ENCODE measurements around the gene TRIM10. TPM values are rescaled to one million over a fixed set of nuclear protein-coding genes. Genes with fewer than 3 reads are reported as not detected.

Gene TRIM10, protein sequence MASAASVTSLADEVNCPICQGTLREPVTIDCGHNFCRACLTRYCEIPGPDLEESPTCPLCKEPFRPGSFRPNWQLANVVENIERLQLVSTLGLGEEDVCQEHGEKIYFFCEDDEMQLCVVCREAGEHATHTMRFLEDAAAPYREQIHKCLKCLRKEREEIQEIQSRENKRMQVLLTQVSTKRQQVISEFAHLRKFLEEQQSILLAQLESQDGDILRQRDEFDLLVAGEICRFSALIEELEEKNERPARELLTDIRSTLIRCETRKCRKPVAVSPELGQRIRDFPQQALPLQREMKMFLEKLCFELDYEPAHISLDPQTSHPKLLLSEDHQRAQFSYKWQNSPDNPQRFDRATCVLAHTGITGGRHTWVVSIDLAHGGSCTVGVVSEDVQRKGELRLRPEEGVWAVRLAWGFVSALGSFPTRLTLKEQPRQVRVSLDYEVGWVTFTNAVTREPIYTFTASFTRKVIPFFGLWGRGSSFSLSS
- 0.86 TPM for polyA plus RNA-seq (ENCODE audit: insufficient read length)

DNA sequence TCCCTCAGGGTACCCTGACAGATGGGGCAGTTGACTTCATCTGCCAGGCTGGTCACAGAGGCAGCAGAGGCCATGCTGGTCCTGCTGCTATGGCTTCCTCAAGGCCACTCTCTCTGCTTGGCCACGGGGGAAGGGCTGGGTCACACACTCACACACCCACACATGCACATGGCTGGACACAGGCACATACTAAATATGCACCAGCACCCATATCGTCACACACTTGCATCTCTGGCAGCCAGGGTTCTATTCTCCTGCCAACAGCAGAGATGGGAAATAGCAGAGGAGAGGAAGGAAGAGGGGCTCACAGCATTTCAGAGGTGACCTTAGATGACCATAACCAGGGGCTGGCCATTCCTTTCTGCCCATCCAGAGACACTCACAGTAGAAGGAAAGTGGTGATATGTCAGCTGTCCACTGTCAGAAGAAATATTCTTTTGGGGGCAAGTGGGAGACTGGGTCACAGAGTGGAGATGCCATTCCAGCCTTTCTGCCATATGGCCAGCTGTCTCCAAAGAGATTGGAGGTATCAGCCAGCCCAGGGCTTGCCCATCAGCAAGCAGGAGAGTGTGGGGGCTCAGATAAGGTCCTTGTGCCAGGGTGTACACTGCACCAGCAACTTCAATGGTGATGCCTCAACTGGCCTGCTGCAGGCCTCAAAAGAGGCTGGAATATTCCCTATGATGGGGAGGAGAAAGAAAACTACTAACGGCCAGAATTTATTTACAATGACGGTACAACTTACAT lies at the start of gene TRIM10:
TRIM10 (minus strand) TSS at position 427 of the 747 bp plus-strand sequence; CDS start at position 74, 353 bp downstream.
- DNase-seq, result no peak

DNA sequence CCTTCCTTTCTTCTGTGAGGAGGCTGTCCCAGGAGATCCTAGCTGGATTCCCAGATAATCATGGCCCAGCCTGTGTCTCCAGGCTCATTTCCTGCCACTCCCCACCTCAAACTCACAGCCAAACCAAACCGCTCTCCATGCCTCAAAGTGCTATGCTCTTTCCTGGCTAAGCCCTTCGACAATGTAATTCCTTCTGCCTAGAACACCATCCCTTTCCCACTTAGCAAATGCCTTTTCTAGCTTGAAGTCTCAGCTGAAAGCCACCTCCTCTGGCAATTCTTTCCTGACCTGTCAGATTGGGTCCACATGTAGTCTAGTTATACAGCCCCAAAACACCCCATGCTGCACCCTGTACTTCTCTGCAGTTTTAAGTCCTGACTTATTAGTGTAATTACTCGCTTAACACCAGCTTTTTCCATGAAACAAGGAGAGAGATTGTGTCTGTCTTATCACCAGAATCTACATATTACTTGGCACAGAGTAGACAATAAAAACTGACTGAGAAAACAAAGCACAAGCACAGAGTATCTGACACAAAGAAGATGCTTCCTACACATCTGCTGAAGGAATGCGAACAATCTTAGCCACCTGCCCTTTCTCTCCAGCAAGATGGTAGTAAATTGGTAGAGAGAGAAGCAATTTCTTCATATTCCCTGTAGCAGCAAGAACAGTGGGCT lies 46.7 kb upstream of the TRIM10 start:
- no peak for DNase-seq

DNA sequence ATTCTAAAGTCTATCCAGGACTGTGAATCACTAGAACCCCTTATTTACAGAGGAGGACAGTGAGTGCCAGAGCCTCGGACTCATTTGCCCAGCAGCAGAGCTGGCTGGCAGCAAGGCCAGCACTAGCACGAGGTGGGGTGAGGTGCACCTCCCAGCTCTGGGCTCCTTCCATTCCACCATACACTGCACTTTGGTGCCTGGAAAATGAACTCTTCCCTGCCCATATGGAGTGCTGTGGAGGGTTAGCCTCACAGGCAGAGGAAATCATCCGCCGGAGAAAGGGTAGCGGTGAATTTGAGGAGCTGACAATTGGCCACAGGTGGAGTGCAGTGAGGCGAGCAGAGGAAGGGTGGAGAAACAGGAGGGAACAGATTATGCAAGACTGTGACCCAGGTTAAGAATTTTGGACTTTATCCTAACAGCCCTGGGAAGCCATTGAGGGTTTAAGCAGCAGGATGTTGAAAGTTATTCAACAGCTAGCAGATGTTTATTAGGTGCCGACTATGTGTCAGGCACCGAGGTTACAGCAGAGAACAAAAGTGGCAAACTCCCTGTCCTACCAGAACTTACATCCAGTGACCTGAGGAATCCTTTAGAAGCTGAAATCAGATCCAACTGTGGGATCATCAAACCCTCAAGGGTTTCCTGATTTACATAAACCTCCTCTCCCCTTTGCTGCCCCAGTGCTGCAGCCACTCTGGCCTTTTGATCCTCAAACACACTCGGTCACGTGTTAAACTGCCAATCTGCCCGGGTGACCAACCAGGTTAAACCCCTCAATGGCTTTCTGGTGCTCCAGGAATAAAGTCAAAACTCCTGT lies 46.0 kb upstream of the TRIM10 start:
- DNase-seq, result no peak

DNA sequence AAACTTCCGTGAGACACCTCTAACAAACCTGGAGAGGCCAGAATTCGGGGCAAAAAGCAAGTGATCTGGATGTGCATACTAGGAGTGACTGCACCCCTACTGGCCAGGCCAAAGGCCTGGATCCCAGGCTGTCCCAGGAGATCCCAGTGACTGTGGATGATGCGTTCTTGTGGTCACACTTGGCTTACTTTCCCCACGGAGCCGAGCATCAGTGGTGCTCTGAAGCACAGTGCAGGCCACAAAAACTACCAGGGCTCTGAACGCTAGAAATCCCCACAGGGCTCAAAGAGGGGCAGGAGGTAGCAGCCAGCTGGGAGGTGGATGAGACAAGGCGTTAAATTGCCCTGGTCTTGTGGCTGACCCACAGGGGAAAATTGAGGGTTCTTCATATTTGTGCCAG lies 45.1 kb upstream of the TRIM10 start:
- DNase-seq, result no peak

DNA sequence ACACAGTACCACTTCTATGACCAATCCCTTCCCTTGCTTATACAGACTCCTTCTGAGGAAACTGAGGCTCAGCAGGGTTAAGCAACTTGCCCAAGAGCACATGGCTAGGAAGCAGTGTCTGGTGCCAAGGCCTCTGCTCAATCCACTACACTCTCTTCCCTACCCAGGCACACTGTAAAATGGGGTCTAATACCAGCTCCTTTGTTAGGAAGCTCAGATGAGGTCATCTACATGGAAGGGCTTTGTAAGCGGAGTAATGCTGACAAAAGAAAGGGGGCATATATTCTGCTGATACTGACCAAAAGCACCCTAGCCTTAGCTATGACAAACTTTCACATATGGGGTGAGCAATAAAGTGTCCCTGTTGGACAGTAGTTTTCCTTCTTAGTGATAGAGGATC lies 43.1 kb upstream of the TRIM10 start:
- DNase-seq, result no peak

DNA sequence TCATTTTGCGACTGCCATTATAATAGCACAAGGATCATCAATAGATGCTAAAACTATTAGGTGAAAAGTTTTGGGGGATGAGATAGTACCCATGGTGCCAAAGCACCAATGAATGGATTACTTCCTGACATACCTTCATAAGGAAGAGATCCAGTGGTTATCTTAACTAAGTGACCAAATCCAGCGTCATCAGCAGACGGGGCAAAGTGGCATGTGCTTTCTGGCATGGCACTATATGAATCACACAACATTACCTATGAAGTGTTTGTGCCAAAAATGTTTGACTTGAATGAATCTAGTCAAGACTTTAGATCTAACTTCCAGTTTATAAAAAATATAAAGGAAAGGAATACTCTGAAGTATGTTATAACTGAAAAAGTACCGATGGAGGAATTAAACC lies 41.4 kb upstream of the TRIM10 start:
- DNase-seq, result no peak

DNA sequence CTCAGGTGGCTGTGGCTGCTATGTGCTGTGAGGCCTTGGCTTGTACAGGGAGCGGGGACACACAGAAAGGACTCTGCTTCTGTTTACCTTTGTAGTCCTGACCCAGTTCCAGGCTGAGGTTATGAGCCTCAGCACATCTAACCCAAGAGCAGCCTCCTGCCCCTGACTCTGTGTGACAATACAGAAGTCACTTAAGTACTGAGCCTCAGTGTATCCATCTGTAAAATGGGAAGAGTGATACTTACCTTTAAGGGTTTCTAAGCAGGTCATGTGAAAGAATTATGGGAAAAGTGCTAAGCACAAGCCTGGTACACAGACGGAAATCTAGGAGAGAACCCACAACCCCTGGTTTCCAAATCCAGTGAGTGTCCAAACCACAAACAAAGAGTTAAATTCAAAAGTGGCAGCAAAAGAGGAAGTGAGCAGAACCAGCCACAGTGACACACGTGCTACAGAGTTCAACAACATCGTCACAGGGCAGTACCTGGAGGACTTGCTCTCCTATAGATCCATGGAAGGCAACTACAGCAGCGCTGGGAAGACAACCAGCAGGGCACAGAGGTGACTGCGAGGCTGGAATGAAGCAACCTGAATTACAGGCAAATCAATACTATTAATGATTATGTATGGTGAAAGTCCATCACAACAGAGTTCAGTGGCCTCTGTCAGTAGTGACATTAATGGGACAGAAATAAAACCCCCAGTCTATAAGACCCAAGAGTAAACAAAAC lies 39.7 kb upstream of the TRIM10 start:
- no peak for DNase-seq

DNA sequence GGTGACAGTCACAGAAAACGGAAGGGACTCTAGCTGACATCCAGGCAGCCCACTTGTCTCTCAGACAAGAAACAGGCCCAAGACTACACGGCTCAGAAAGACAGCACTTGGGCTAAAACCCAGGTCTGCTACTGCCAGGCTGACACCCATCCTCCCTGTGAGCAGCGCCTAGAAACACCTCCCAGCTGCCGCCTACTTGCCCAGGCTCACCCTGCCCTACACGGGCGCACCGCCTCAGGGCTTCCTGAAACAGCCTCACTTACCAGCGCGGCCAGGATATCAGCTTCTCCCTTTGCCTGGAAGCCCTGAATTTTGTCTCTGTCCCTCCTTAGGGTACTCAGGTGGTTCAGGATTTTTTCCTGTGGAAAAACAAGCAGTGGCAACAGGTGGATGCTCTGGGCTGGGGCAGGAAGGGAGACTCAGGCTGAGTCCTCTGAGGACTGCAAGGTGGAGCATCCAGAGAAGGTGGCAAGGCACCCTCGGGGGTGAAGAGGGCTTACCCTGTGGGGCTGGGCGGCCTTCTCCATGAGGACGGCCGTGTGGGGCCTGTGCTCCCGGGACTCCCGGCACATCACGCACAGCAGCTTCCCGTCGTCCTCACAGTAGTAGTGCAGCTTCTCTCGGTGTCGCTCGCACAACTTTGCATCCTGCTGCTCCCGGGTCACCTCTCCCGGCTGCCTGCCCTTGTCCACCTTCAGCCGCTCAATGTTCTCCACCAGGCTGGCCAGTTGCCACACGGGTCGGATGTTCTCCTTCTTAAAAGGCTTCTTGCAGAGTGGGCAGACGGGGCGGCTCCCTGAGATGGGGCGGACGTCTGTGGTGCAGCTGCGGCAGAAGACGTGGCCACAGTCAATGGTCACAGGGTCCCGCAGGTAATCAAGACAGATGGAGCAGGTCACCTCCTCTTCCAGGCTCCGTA lies 37.4 kb upstream of the TRIM10 start:
- DNase-seq, result no peak

DNA sequence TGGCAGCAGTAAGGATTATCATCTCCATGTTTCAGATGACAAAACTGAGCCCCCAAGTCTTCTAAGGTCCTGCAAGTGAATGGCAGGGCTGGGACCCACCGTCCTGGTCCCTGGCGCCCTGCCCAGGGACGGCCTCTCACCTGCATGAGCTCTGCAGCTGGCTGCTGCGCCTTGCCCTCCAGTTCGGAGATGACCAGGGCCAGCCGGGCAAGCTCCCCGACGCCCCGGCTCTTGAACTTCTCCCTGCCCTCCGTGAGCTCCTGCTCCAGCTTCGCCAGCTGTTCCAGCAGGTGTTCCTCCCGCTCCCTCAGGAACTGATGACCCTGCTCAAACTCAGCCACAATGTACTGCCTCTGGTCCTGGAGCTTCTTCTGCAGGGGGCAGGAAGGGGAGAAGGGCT lies 35.4 kb upstream of the TRIM10 start:
- no peak for DNase-seq

DNA sequence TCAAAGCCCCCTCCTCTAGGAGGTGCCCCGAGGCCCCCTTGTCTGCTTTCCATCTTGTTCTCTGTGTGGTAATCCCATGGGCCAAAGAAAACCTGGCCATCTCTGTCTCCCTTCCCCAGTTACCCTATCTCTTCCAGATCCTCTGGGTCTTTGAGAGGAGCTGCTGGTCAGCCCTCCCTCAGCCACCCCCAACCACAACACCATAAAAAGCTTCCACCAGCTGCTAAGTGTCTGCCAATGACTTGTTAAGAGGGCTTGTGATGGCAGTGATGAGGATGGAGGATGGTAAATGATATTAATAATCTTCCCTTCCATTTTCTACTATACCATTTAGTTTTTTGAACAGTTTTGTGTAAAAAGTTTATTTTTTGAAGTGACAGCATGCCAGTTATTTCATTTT lies 34.9 kb upstream of the TRIM10 start:
- no peak for DNase-seq

DNA sequence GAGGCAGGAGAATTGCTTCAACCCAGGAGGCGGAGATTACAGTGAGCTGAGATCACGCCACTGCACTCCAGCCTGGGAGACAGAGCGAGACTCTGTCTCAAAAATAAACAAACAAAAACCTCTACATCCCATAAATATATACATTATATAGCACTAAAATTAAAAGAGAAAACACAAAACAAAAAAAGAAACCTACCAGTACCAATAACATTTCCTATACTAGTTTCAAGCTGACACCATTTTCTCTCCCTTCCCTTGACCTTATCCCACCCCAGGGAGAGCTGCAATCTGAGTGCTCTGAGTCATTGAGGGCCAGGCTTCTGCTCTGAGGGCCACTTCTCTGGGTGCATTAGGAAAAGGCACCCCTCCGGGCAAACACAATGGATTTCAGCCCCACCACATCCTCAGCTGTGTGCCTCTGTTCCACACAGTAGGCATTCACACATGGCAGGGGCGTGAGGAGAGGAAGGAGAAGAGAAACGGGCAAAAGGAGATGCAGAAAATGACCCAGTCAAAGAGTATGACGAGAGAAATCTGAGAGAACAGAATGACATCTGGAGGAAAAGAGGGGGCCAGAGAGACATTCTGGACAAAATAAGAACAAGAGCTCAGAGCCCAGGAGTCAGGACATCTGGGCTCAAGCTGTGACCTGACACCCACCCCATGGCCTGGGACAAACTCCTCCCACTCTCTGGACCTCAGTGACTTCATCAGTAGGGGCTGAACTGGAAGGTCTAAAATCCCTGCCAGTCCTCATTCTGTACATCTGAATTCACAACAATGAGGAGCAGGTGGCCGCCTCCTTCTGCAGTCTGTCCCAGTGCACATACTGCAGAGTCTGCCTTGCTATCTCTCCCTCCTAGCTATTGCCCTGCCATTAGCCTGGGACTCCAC lies 34.0 kb upstream of the TRIM10 start:
- DNase-seq, result no peak

DNA sequence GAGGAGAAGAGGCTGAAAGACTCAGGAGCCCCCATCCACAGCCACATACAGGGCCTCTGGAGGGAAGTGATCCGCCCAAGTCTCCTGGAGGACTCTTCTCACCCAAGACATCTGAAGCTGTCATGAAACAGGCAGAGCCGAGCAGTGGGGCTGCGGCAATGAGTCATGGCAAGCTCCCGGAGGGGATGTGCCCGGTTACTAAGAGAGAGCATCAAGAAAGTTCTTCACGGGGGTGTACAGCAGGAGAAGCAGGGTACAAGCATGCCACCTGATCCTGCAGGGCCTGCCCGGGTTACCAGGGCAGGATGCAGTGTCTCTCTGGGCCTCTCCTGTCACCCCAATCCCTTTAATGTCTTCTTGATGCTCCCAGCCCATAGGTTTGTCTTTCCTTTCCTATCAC lies 31.1 kb upstream of the TRIM10 start:
- no peak for DNase-seq

DNA sequence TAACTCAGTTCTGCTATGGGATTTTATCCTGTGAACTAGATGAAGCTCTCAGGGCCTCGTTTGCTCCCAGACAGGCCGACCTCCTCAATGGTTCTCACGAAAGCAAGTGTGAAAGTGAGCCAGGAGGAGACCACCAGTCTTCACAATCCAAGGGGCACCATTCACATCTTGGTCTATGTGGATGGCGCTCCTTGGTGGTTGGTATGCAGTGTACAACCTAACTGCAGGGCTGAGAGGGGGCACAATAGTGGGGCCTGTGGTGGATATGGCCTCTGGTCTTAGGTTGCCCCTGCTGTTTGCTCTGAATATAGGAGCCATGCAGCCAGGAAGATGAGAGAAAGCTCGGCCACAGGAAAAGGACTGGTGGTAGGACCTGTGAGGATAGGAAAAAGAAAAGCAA lies 27.5 kb upstream of the TRIM10 start:
- no peak for DNase-seq

DNA sequence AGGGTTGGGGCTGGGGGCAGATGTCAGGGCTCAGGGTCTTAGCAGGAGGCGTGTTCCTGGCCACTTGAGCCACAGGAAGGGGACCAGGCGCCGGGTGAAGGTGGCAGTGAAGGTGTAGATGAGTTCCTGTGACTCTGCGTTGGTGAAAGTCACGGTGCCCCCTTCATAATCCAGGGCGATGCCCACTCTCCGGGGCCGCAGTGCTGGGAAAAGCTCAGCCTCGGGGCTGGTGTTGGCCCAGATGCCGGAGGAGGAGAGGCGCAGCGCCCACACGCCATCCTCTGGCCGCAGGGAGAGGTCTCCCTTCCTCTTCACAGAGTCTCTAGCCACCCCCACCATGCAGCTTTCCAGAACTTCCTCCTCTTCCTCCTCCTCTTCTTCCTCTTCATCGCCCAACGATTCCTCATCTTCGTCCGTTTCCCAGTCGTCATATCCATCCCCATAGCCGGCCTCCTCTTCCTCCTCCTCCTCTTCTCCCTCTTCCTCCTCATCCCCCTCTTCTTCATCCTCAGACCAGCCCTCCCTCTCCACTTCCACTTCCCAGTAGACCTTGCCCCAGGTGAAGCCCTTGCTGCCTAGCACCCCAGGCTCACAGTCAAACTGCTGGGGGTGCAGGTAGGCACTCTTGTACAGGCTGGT lies 25.0 kb upstream of the TRIM10 start:
- DNase-seq, result no peak

DNA sequence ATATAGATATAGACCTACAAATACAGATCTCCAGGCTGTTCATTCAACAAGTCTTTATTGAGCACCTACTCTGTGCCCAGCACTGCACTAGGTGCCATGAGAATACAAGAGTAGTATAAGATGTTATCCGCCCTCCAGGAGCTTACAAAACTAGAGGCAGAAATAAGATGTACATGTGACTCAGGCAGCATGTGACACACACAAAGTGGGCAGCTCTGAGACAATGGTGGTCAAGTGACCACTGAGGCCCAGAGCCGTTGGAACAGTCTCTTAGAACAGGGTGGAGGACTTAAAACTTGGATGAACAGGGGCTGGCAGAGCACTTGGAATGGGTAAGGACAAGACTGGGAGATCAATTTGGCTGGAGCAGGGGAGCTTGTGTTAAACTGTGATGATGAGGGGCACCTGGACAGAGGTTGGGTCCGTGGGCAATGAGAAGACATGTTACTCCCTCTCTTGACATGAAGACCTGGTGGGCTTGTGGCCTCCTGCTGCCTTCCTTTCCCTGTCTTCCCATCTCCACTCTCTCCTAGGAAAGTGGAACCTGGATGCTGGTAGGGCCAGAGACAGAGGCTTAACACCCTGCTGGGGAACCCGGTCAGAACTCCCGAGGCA lies 23.5 kb upstream of the TRIM10 start:
- DNase-seq, result no peak

DNA sequence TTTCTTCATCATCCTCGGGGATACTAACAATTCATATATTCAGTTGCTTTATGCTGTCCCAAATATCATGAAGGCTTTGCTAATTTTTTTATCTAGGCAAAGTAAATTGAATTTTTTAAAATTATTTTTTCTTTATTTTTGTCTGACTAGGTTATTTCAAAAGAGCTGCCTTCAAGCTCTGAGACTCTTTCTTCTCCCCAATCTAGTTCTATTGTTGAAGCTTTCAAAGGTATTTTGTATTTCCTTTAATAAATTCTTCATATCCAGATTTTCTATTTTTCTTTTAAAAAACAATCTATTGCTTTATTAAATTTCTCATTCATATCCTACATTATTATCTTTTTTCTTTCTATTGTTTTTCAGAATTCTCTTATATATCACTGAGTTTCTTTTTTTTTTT lies 19.1 kb upstream of the TRIM10 start:
- DNase-seq, result no peak

DNA sequence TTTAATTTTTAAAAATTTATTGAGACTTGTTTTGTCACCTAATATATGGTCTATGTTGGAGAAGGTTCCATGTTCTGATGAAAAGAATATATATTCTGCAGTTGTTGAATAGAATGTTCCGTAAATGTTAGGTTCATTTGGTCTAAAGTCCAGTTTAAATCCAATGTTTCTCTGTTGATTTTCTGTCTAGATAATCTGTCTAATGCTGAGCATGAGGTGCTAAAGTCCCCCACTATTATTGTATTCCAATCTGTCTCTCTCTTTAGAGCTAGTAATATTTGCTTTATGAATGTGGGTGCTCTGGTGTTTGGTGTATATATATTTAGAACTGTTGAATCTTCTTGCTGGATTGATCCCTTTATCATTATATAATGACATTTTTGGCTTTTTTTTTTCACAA lies 17.8 kb upstream of the TRIM10 start:
- DNase-seq, result no peak

DNA sequence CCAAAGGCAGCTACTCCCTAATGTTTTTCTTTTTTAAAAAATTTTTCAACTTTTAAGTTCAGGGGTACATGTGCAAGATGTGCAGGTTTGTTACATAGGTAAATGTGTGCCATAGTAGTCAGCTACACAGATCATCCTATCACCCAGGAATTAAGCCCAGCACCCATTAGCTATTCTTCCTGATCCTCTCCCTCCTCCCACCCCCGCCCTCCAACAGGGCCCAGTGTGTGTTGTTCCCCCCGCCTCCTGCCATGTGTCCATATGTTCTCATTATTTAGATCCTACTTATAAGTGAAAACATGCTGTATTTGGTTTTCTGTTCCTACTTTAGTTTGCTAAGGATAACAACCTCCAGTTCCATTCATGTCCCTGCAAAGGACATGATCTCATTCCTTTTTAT lies 14.8 kb upstream of the TRIM10 start:
- no peak for DNase-seq

DNA sequence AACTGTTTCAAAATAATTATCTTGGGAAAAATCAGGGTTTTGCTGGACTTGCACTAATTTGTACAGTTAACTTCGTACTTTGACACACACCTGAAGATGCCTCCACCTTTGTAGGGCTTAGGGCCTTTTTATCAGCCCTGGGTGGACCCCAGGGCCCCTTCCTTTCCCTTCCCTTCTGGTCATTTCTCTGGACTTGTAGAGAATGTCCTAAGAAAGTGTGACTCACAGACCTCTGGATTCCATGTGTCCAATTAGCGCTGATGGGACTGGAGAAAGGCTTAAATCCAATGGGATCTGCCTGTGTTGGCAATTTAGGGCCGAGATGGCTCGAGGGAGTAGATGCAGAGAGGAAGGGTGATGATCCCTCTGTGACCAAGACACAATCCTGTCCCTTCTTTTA lies 11.7 kb upstream of the TRIM10 start:
- no peak for DNase-seq

All from hindlimb muscle (tissue), 1 donor.